Lower leg skin (tissue), 4 donors: ENCODE results near the gene PRKCH. TPM values are rescaled to one million over a fixed set of nuclear protein-coding genes. Genes with fewer than 3 reads are reported as not detected.

Experiments
- DNase-seq, 2 donors: peaks; one replicate each; pipeline ENCODE4 v3.0.0-alpha.2; 2019; ENCODE audit warnings: low spot score in 2 of 2
- H3K4me3 ChIP-seq: fragments of 200-600 bp; sonication (generic); 2 replicates; pipeline ENCODE4 v1.5.1; 2017; ENCODE audit warnings: mild to moderate bottlenecking, low read depth; ENCODE audit not compliant: poor library complexity, severe bottlenecking
- POLR2A ChIP-seq, 2 donors: fragments of 450-650 bp; IDR thresholded peaks; one replicate each; pipeline ENCODE4 v1.6.1; 2016 to 2017; ENCODE audit warnings: antibody characterized with exemption in 2 of 2, mild to moderate bottlenecking in 1 of 2, moderate library complexity in 1 of 2
- WGBS, 2 donors: methylation state at CpG; one replicate each; pipeline ENCODE4 v1.1.5; 2018; 5-methylcytosine and 5-hydroxymethylcytosine counted together
- intact Hi-C: fragments of 100-400 bp; cut with DNase I; formaldehyde crosslinking; loops from one replicate; pipeline ENCODE4 v1.15.0; 2023; ENCODE audit warnings: low total_unique reads
- total RNA-seq, 4 donors: library from RNA; depleted of rRNA; stranded (reverse); fragments of >200 nt; gene quantifications; one replicate each; pipeline ENCODE4 v1.1.0, GENCODE V29; 2016
- TF ChIP-seq, protein P1 (sequence below), 3 donors: fragments of 450-650 bp; IDR thresholded peaks; one replicate each; pipeline ENCODE4 v1.5.1; 2016; ENCODE audit warnings: antibody characterized with exemption in 3 of 3, mild to moderate bottlenecking in 3 of 3, moderate library complexity in 2 of 3

Gene PRKCH
- total RNA-seq, 4 donors from 2014 or later = 57.3 to 103 (median 66.7) TPM

- TF ChIP-seq, protein P1, sequence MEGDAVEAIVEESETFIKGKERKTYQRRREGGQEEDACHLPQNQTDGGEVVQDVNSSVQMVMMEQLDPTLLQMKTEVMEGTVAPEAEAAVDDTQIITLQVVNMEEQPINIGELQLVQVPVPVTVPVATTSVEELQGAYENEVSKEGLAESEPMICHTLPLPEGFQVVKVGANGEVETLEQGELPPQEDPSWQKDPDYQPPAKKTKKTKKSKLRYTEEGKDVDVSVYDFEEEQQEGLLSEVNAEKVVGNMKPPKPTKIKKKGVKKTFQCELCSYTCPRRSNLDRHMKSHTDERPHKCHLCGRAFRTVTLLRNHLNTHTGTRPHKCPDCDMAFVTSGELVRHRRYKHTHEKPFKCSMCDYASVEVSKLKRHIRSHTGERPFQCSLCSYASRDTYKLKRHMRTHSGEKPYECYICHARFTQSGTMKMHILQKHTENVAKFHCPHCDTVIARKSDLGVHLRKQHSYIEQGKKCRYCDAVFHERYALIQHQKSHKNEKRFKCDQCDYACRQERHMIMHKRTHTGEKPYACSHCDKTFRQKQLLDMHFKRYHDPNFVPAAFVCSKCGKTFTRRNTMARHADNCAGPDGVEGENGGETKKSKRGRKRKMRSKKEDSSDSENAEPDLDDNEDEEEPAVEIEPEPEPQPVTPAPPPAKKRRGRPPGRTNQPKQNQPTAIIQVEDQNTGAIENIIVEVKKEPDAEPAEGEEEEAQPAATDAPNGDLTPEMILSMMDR (IDR thresholded peaks at IDR 0.05) = no peak
- TF ChIP-seq POLR2A (IDR thresholded peaks at IDR 0.05) = no peak
- WGBS, 2 donors = 59 to 62% methylated on average over 6 of the region's 6 CpGs
- intact Hi-C loops = no loop called here
- H3K4me3 ChIP-seq = no peak overlapping the region
- DNase-seq = no peak
Observed at GRCh38 chr14:61517911-61518384, 196.6 kb downstream of the PRKCH start.

- H3K4me3 ChIP-seq = no peak overlapping the region
- WGBS, 2 donors = 53 to 73% methylated on average over 2 of the region's 2 CpGs
- no peak for TF ChIP-seq POLR2A (IDR thresholded peaks at IDR 0.05)
- TF ChIP-seq, protein P1 (IDR thresholded peaks at IDR 0.05) = no peak
- intact Hi-C loops = no loop called here
- DNase-seq = no peak
Observed at GRCh38 chr14:61518403-61518802, 197.0 kb downstream of the PRKCH start.

GRCh38 chr14:61519106-61519505, 197.7 kb downstream of the PRKCH start:
- DNase-seq = no peak
- intact Hi-C loops = no loop called here
- TF ChIP-seq, protein P1 (IDR thresholded peaks at IDR 0.05) = no peak
- no peak for TF ChIP-seq POLR2A (IDR thresholded peaks at IDR 0.05)
- no peak overlapping the region for H3K4me3 ChIP-seq
- 95 to 98% methylated on average over 6 of the region's 6 CpGs for WGBS, 2 donors

GRCh38 chr14:61519735-61520134, 198.4 kb downstream of the PRKCH start:
- no peak for TF ChIP-seq POLR2A (IDR thresholded peaks at IDR 0.05)
- TF ChIP-seq, protein P1 (IDR thresholded peaks at IDR 0.05) = no peak
- no peak for DNase-seq
- intact Hi-C loops = no loop called here
- no peak overlapping the region for H3K4me3 ChIP-seq
- WGBS, 2 donors = 85 to 92% methylated on average over 1 of the region's 1 CpG

GRCh38 chr14:61520576-61520975, 199.2 kb downstream of the PRKCH start:
- 46 to 53% methylated on average over 1 of the region's 1 CpG for WGBS, 2 donors
- intact Hi-C loops = no loop called here
- no peak overlapping the region for H3K4me3 ChIP-seq
- no peak for TF ChIP-seq POLR2A (IDR thresholded peaks at IDR 0.05)
- TF ChIP-seq, protein P1 (IDR thresholded peaks at IDR 0.05) = no peak
- DNase-seq = no peak

- no peak for DNase-seq
- H3K4me3 ChIP-seq = no peak overlapping the region
- TF ChIP-seq, protein P1 (IDR thresholded peaks at IDR 0.05) = no peak
- TF ChIP-seq POLR2A (IDR thresholded peaks at IDR 0.05) = no peak
- WGBS, 2 donors = 50 to 67% methylated on average over 1 of the region's 1 CpG
- intact Hi-C loops = no loop called here
Observed at GRCh38 chr14:61521773-61522172, 200.4 kb downstream of the PRKCH start.
